Fibroblast of the aortic adventitia (primary cell): Measurements from ENCODE around the gene PCNX2. TPM values are rescaled to one million over a fixed set of nuclear protein-coding genes. Genes with fewer than 3 reads are reported as not detected.

Experiments used
- DNase-seq: peaks from one replicate; pipeline ENCODE4 v3.0.0-alpha.2; 2010; ENCODE audit warnings: low read depth
- H3K4me3 ChIP-seq: 2 replicates; pipeline ENCODE4 v1.5.1; 2011; ENCODE audit warnings: low read depth, mild to moderate bottlenecking, control low read depth, low read length, moderate library complexity
- CTCF ChIP-seq: IDR thresholded peaks from 2 replicates; pipeline ENCODE4 v1.5.1; 2011; ENCODE audit warnings: mild to moderate bottlenecking, low read length, control low read depth, inconsistent platforms; ENCODE audit not compliant: insufficient read depth
- total RNA-seq: library from RNA; depleted of rRNA; stranded (reverse); fragments of >200 nt; gene quantifications from 2 replicates; pipeline ENCODE4 v1.2.3, GENCODE V29; 2012; ENCODE audit warnings: low replicate concordance

PCNX2 gene
- total RNA-seq, 1 donor = 70.7 TPM

GRCh38 chr1:233079574-233079973 is 216.0 kb downstream of the PCNX2 start:
- TF ChIP-seq CTCF = no peak
- DNase-seq = no peak
- no peak overlapping the region for H3K4me3 ChIP-seq

GRCh38 chr1:233078396-233078795 is 217.1 kb downstream of the PCNX2 start:
- no peak overlapping the region for H3K4me3 ChIP-seq
- no peak for DNase-seq
- TF ChIP-seq CTCF = no peak

GRCh38 chr1:233075915-233076295 is 219.6 kb downstream of the PCNX2 start:
- DNase-seq = no peak
- H3K4me3 ChIP-seq = no peak overlapping the region
- no peak for TF ChIP-seq CTCF

- TF ChIP-seq CTCF = no peak
- no peak for DNase-seq
- no peak overlapping the region for H3K4me3 ChIP-seq
These were observed 229.4 kb downstream of the PCNX2 start for GRCh38 chr1:233066087-233066486.

- DNase-seq = no peak
- no peak for TF ChIP-seq CTCF
- no peak overlapping the region for H3K4me3 ChIP-seq
These were observed 229.8 kb downstream of the PCNX2 start for GRCh38 chr1:233065685-233066084.

- no peak for DNase-seq
- TF ChIP-seq CTCF = no peak
These were observed 230.5 kb downstream of the PCNX2 start for GRCh38 chr1:233064988-233065387.

GRCh38 chr1:233063462-233063861 is 232.1 kb downstream of the PCNX2 start:
- no peak overlapping the region for H3K4me3 ChIP-seq
- TF ChIP-seq CTCF = no peak
- DNase-seq = no peak

More at GRCh38 chr1:233064988-233065387, 230.5 kb downstream of the PCNX2 start:
- H3K4me3 ChIP-seq = no peak overlapping the region
